GM12892 (cell line): ENCODE measurements around the gene VGLL2.

Experiments used
- POLR2A ChIP-seq: IDR thresholded peaks from 2 replicates; pipeline ENCODE4 v1.6.1; 2011; ENCODE audit warnings: low read depth, low read length, control low read depth
- POLR2AphosphoS5 ChIP-seq: IDR thresholded peaks from 2 replicates; pipeline ENCODE4 v1.6.1; 2011; ENCODE audit warnings: low read depth, low read length, control low read depth
- TAF1 ChIP-seq: IDR thresholded peaks from 2 replicates; pipeline ENCODE4 v1.6.1; 2011; ENCODE audit warnings: low read depth, mild to moderate bottlenecking, control low read depth, low read length, borderline replicate concordance

- TF ChIP-seq POLR2A: no peak
- no peak for TF ChIP-seq POLR2AphosphoS5
- no peak for TF ChIP-seq TAF1
Observed at GRCh38 chr6:117270055-117270842, 4.9 kb downstream of the VGLL2 start.
